ENCODE results near the gene DDC. TPM values are rescaled to one million over a fixed set of nuclear protein-coding genes. Genes with fewer than 3 reads are reported as not detected.

Gene DDC
- total RNA-seq, 1 donor from 2014 or later: not detected

GRCh38 chr7:50416527-50417182, 148.6 kb downstream of the DDC start:
- intact Hi-C loops (cut with micrococcal nuclease): no loop called here
- H3K4me1 Mint-ChIP-seq (ENCODE audit: low read depth): peaks cover 29% of the 10 kb centered on the region
- no peaks in the 10 kb centered on the region for H3K9me3 Mint-ChIP-seq
- peak overlapping the region; percentile 51 for H3K4me3 Mint-ChIP-seq (ENCODE audit: low read depth)
- DNase-seq (ENCODE audit: low spot score): no peak
- no peaks in the 10 kb centered on the region for H3K36me3 Mint-ChIP-seq (ENCODE audit: low read depth)
- H3K27me3 Mint-ChIP-seq (ENCODE audit: low read depth): no peaks in the 10 kb centered on the region
- H3K27ac Mint-ChIP-seq: peak overlapping the region; percentile 39

- Mint-ChIP-seq H3K27ac (no peak overlapping the region), H3K4me3 (ENCODE audit: low read depth) (peak overlapping the region; percentile 51), H3K36me3 (ENCODE audit: low read depth) (no peaks in the 10 kb centered on the region), H3K27me3 (ENCODE audit: low read depth) (no peaks in the 10 kb centered on the region), H3K4me1 (ENCODE audit: low read depth) (peaks cover 31% of the 10 kb centered on the region), H3K9me3 (no peaks in the 10 kb centered on the region)
- DNase-seq (ENCODE audit: low spot score): no peak
- intact Hi-C loops (cut with micrococcal nuclease): no loop called here
These were observed 149.3 kb downstream of the DDC start for GRCh38 chr7:50415844-50416364.

DNA sequence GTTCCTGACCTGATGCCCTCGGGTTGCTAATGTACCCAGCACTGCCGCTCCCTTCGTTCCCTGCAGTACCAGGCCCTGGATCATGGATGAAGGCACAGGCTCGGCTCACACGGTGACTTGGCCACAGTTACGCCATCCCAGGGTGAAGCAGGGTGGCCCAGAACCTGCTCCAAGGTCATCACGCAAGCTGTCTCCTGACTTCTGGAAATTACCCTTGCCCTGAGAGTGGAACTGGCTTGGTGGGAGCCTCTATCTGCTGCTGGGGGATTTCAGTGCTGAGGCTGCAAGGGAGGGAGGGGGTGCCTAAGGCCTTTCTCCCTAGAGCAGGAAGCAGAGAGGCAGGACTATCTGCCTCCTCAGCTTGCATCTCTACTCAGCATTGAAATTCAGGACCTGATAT, 151.6 kb downstream of the DDC start:
- H3K27ac Mint-ChIP-seq: no peak overlapping the region
- DNase-seq (ENCODE audit: low spot score): no peak
- no peaks in the 10 kb centered on the region for H3K27me3 Mint-ChIP-seq (ENCODE audit: low read depth)
- intact Hi-C loops (cut with micrococcal nuclease): no loop called here
- no peak overlapping the region for H3K4me3 Mint-ChIP-seq (ENCODE audit: low read depth)
- no peaks in the 10 kb centered on the region for H3K36me3 Mint-ChIP-seq (ENCODE audit: low read depth)
- H3K4me1 Mint-ChIP-seq (ENCODE audit: low read depth): peaks cover 38% of the 10 kb centered on the region
- no peaks in the 10 kb centered on the region for H3K9me3 Mint-ChIP-seq

DNA sequence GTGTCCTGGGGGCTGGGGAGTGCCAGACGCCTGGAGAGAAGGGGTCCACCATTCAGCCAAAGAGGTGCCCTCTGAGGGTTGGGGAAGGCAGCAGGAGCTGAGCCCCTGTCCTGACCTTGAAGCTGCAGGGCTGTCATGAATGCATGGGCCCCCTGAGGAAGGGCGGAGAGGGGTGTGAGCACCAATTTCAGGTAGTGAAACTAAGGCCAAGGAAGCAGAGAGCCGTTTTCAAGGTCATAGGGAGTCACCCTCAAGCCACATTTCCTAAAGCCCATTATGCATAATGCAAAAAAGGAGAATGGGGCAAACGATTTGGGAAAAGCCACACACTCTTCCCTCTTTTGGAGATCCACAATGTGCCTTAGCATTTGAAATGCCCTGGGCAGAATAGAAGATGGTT, 152.2 kb downstream of the DDC start:
- intact Hi-C loops (cut with micrococcal nuclease): no loop called here
- H3K27me3 Mint-ChIP-seq (ENCODE audit: low read depth): no peaks in the 10 kb centered on the region
- no peak overlapping the region for H3K4me3 Mint-ChIP-seq (ENCODE audit: low read depth)
- H3K9me3 Mint-ChIP-seq: no peaks in the 10 kb centered on the region
- H3K27ac Mint-ChIP-seq: no peak overlapping the region
- H3K36me3 Mint-ChIP-seq (ENCODE audit: low read depth): peaks cover 3% of the 10 kb centered on the region
- no peak for DNase-seq (ENCODE audit: low spot score)
- H3K4me1 Mint-ChIP-seq (ENCODE audit: low read depth): peaks cover 36% of the 10 kb centered on the region

DNA sequence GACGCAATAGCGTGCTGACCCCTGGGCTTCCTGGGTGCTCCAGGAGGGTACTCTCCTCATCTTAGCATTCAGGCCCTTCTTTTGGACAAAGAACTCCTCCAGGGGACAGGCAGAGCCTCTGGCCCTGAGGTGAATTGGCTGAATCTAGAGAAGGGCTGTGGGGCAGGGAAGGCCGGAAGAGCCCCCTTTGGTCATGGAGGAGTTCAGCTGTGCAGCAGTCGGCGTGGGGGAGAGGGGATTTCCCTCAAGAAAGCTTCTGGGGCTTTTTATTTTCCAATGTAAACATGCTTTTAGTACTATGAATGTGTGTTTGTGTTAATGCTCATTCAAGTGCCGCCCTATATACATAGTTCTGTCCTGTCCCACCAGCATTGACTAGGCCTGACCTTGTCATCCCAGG, 153.9 kb downstream of the DDC start:
- Mint-ChIP-seq H3K4me3 (ENCODE audit: low read depth) (no peak overlapping the region), H3K27me3 (ENCODE audit: low read depth) (no peaks in the 10 kb centered on the region), H3K9me3 (no peaks in the 10 kb centered on the region), H3K36me3 (ENCODE audit: low read depth) (peaks cover 10% of the 10 kb centered on the region), H3K4me1 (ENCODE audit: low read depth) (peaks cover 36% of the 10 kb centered on the region), H3K27ac (no peak overlapping the region)
- DNase-seq (ENCODE audit: low spot score): no peak
- intact Hi-C loops (cut with micrococcal nuclease): no loop called here

- Mint-ChIP-seq H3K4me1 (ENCODE audit: low read depth) (peaks cover 33% of the 10 kb centered on the region), H3K27ac (no peak overlapping the region), H3K9me3 (no peaks in the 10 kb centered on the region), H3K27me3 (ENCODE audit: low read depth) (no peaks in the 10 kb centered on the region), H3K4me3 (ENCODE audit: low read depth) (no peak overlapping the region), H3K36me3 (ENCODE audit: low read depth) (peaks cover 17% of the 10 kb centered on the region)
- DNase-seq (ENCODE audit: low spot score): no peak
- intact Hi-C loops (cut with micrococcal nuclease): no loop called here
These were observed 155.1 kb downstream of the DDC start for GRCh38 chr7:50409856-50410745.

Other genes with a start within 250 kb of the DDC start
- 40.0 and 42.5 TPM in 2 replicates for gene FIGNL1, start 115.1 kb downstream of the DDC start, total RNA-seq
- 2.3 and 2.4 TPM in 2 replicates for gene GRB10, start 217.5 kb upstream of the DDC start, total RNA-seq

Data from activated T-helper 2 cell treated with anti-CD3 and anti-CD28 coated beads, Interferon-gamma antibody, Interleukin-2, Interleukin-4, amounts not matched to agents 10 μg/mL and 5 μg/mL and 100 μg/mL, durations not matched to agents 14 hours and 24 hours and 36 hours (primary cell).